Measurements from ENCODE around the gene PCSK7. TPM values are rescaled to one million over a fixed set of nuclear protein-coding genes. Genes with fewer than 3 reads are reported as not detected.

Gene PCSK7
- total and polyA plus RNA-seq, 2 of the 8 experiments (the other 6 are each of a cell fraction or from before 2014, with no cell fraction given), result 23.4 to 38.5 TPM

- TF ChIP-seq KDM5A (IDR thresholded peaks at IDR 0.05; ENCODE audit: low read length), result no peak
- TF ChIP-seq TBP (IDR thresholded peaks at IDR 0.05; ENCODE audit: low read depth, low read length), result no peak
- no peak for TF ChIP-seq ASH2L (IDR thresholded peaks at IDR 0.05; ENCODE audit: low read length)
- TF ChIP-seq TCF12 (IDR thresholded peaks at IDR 0.05; ENCODE audit: low read depth, low read length), result no peak
Measured at GRCh38 chr11:117212697-117213355, 19.0 kb downstream of the PCSK7 start (continued).

Data from H1 (cell line).